Measurements from ENCODE around the gene COG1. TPM values are rescaled to one million over a fixed set of nuclear protein-coding genes. Genes with fewer than 3 reads are reported as not detected.

The COG1 gene
- total RNA-seq, 4 donors from 2014 or later: 8.0 to 14.7 (median 9.2) TPM

DNA sequence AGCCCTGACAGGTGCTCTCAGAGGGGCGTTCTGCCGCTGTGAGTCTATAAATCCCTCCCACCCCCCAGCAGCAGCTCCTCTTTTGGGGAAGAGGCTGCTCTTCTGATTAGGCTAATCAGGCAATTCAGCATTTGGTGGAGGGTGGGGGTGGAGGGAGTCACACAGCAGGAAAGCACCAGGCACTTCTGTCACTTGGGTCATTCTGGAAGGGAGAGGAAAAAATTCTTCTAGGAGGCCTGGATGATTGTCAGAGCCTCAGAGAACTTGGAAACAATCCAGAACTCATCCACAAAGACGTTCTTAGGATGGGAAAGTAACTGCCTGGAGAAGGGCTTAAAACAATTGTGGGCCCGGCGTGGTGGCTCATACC, 35.3 kb upstream of the COG1 start:
- no peak for DNase-seq
- WGBS, 2 donors: 59 to 71% methylated on average over 4 to 5 of the region's 5 CpGs
- H3K4me3 ChIP-seq: no peak overlapping the region
- no peak overlapping the region for H3K27ac ChIP-seq
- TF ChIP-seq, protein P1, sequence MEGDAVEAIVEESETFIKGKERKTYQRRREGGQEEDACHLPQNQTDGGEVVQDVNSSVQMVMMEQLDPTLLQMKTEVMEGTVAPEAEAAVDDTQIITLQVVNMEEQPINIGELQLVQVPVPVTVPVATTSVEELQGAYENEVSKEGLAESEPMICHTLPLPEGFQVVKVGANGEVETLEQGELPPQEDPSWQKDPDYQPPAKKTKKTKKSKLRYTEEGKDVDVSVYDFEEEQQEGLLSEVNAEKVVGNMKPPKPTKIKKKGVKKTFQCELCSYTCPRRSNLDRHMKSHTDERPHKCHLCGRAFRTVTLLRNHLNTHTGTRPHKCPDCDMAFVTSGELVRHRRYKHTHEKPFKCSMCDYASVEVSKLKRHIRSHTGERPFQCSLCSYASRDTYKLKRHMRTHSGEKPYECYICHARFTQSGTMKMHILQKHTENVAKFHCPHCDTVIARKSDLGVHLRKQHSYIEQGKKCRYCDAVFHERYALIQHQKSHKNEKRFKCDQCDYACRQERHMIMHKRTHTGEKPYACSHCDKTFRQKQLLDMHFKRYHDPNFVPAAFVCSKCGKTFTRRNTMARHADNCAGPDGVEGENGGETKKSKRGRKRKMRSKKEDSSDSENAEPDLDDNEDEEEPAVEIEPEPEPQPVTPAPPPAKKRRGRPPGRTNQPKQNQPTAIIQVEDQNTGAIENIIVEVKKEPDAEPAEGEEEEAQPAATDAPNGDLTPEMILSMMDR (IDR thresholded peaks at IDR 0.05): no peak
- TF ChIP-seq POLR2A (IDR thresholded peaks at IDR 0.05): no peak
- peaks cover 0 to 11% (median 6%) of the 10 kb centered on the region in 3 donors for H3K4me1 ChIP-seq
- H3K27me3 ChIP-seq: peaks cover 0 to 54% (median 0%) of the 10 kb centered on the region in 4 donors
- H3K9me3 ChIP-seq: no peaks in the 10 kb centered on the region
- intact Hi-C loops (cut with DNase I): loop anchor here (5.0 kb wide), 2 partner anchors 170 to 430 kb away; no protein-coding TSS in a partner anchor
- no peaks in the 10 kb centered on the region for H3K36me3 ChIP-seq

DNA sequence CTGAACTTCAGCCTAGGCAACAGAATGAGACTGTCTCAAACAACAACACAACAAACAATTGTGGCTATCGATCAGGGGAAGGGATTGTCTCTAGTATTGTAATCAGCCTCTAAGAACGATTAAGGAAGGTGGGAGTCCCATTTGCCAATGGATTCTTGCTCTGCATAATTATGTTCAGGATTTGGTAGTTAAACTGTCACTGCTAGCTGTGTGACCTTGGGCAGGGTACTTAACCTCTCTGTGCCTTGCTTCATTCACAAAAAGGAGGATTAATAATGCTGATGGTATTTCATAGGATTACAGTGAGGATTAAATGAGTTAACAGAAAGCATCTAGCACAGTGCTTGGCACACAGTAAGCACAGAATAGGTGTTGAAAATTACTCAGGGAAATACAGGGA, 34.7 kb upstream of the COG1 start:
- TF ChIP-seq, protein P1 (IDR thresholded peaks at IDR 0.05): no peak
- TF ChIP-seq POLR2A (IDR thresholded peaks at IDR 0.05): no peak
- Histone ChIP-seq H3K9me3 (no peaks in the 10 kb centered on the region), H3K27me3 (peaks cover 0 to 60% (median 0%) of the 10 kb centered on the region in 4 donors), H3K36me3 (no peaks in the 10 kb centered on the region), H3K4me3 (no peak overlapping the region), H3K27ac (no peak overlapping the region), H3K4me1 (peaks cover 0 to 11% (median 6%) of the 10 kb centered on the region in 3 donors)
- DNase-seq: no peak
- WGBS, 2 donors: 59 to 80% methylated on average over 2 of the region's 2 CpGs
- intact Hi-C loops (cut with DNase I): loop anchor here (5.0 kb wide), 2 partner anchors 171 to 431 kb away; no protein-coding TSS in a partner anchor

DNA sequence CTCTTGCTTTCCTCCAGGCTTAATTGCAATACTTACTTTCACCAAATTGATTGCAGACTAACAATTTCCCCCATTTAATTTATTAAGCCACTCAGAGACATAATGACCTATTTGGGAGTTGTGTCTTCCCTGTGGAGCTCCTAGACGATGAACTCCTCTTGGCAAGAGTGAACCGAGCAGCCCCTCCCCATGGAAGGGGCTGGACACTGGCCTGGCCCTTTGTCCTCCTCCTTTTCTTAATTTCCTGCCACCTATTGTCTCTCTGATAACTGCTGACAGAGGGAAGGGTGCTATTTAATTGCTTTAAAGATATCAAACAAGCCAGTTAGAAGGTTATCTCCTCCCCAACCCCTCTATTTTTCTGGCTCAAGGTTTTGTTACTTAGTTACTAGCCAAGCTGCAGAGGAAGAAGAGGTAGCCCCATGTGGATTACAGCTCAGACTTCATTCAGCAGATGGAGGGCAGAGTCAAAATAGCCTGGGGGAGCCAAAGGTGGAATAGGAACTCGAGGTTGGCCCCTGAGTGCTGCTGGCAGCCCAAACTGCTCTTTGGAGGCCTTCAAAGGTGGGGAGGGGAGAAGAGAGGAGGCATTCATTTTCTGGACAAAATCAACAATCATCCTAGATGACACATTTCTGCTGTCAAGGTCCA, 31.8 kb upstream of the COG1 start:
- Histone ChIP-seq H3K27me3 (peaks cover 1 to 90% (median 11%) of the 10 kb centered on the region in 4 donors), H3K9me3 (no peaks in the 10 kb centered on the region), H3K36me3 (no peaks in the 10 kb centered on the region), H3K4me3 (no peak overlapping the region), H3K4me1 (peaks cover 15 to 28% (median 19%) of the 10 kb centered on the region in 3 donors), H3K27ac (no peak overlapping the region)
- WGBS, 2 donors: 19 to 53% methylated on average over 2 of the region's 3 CpGs
- intact Hi-C loops (cut with DNase I): no loop called here
- no peak for DNase-seq
- TF ChIP-seq, protein P1 (IDR thresholded peaks at IDR 0.05): no peak
- TF ChIP-seq POLR2A (IDR thresholded peaks at IDR 0.05): no peak

DNA sequence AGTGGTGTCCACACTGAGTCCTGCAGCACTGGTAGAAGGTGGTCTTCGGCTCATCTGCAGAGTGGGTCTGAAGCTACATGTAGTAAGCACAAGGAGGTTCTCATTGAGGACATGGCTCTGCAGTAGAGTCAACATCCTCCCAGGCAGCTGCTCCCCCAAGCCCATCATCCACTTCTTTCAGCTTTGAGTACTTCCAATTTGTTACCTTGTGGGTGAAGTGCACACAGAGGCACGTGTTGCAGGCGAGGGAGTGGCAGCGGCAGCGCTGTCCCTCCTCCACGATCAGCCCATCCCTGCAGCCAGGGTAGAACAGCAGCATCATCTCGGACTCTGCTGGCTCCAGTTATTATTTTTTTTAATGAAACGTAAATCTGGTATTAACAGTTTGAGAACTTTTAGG, 29.8 kb upstream of the COG1 start:
- 60 to 70% methylated on average over 7 to 8 of the region's 8 CpGs for WGBS, 2 donors
- H3K27me3 ChIP-seq: peaks cover 7 to 93% (median 18%) of the 10 kb centered on the region in 4 donors

More for the DNA sequence above, 29.8 kb upstream of the COG1 start:
- Histone ChIP-seq H3K27ac (no peak overlapping the region), H3K4me3 (no peak overlapping the region), H3K4me1 (peaks cover 15 to 31% (median 26%) of the 10 kb centered on the region in 3 donors), H3K36me3 (no peaks in the 10 kb centered on the region), H3K9me3 (no peaks in the 10 kb centered on the region)
- intact Hi-C loops (cut with DNase I): no loop called here
- no peak for DNase-seq
- TF ChIP-seq POLR2A (IDR thresholded peaks at IDR 0.05): no peak
- TF ChIP-seq, protein P1 (IDR thresholded peaks at IDR 0.05): no peak

Data from esophagus squamous epithelium (tissue), 5 donors.